ENCODE results near the gene FBXO45. TPM values are rescaled to one million over a fixed set of nuclear protein-coding genes. Genes with fewer than 3 reads are reported as not detected.
A peak's percentile ranks its signal among the peaks of the same experiment; 100 is the strongest.

The FBXO45 gene
- total RNA-seq, 1 experiment from 2014 or later, result 18.6 TPM

DNA sequence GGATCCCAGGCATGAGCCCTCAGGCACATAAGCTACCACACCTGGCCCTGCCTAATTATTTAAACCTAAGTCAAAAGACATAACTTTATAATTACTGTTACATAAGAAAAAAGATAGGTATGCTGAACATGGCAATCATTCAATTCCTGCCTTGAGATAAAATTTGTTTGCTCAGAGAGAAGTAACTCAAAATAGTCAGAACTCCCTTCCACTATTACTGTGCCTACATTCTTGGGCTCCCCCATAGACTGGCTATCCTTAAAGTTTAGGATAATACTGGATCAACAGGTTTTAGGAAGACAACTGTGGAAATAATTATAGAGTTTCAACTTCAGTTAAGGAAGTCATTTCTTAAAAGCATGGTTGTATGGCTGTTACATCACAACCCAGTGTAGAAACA is 10.0 kb upstream of the FBXO45 start:
- H4K91ac ChIP-seq (ENCODE audit: insufficient read length, low read depth, low read length), result no peak overlapping the region
- H2AK5ac ChIP-seq (ENCODE audit: insufficient read length, low read length), result no peak overlapping the region
- DNase-seq, result no peak
- H3K9me3 Mint-ChIP-seq, result no peaks in the 10 kb centered on the region
- no peaks in the 10 kb centered on the region for H3K79me2 ChIP-seq (ENCODE audit: insufficient read depth, low read length)
- H4K20me1 ChIP-seq (ENCODE audit: control insufficient read depth, insufficient read depth, insufficient read length), result no peaks in the 10 kb centered on the region
- H2BK5ac ChIP-seq (ENCODE audit: insufficient read length, low read length), result no peak overlapping the region
- no peak overlapping the region for H2BK12ac ChIP-seq (ENCODE audit: insufficient read length, low read depth, low read length)
- no peak overlapping the region for H3K23ac ChIP-seq (ENCODE audit: insufficient read length, low read depth, low read length)
- H3K14ac ChIP-seq (ENCODE audit: insufficient read depth, low read length), result no peak overlapping the region
- no peak overlapping the region for H3K4me3 Mint-ChIP-seq
- H3K27ac ChIP-seq (ENCODE audit: insufficient read length, low read depth, low read length), result no peak overlapping the region
- no peaks in the 10 kb centered on the region for H3K79me1 ChIP-seq (ENCODE audit: insufficient read depth, low read depth, low read length, poor library complexity, severe bottlenecking)
- H3K56ac ChIP-seq (ENCODE audit: insufficient read length, low read depth, low read length), result no peak overlapping the region
- no peak overlapping the region for H2BK15ac ChIP-seq (ENCODE audit: low read depth, low read length)
- no peak overlapping the region for H3K9ac ChIP-seq (ENCODE audit: extremely low read depth, insufficient read length, low read length)
- no peaks in the 10 kb centered on the region for H3K27me3 Mint-ChIP-seq (ENCODE audit: low read depth)
- TF ChIP-seq, protein P1, sequence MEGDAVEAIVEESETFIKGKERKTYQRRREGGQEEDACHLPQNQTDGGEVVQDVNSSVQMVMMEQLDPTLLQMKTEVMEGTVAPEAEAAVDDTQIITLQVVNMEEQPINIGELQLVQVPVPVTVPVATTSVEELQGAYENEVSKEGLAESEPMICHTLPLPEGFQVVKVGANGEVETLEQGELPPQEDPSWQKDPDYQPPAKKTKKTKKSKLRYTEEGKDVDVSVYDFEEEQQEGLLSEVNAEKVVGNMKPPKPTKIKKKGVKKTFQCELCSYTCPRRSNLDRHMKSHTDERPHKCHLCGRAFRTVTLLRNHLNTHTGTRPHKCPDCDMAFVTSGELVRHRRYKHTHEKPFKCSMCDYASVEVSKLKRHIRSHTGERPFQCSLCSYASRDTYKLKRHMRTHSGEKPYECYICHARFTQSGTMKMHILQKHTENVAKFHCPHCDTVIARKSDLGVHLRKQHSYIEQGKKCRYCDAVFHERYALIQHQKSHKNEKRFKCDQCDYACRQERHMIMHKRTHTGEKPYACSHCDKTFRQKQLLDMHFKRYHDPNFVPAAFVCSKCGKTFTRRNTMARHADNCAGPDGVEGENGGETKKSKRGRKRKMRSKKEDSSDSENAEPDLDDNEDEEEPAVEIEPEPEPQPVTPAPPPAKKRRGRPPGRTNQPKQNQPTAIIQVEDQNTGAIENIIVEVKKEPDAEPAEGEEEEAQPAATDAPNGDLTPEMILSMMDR (conservative IDR thresholded peaks at IDR 0.05), result no peak
- H3K9me3 ChIP-seq (ENCODE audit: control insufficient read depth, low read depth, low read length), result no peaks in the 10 kb centered on the region
- H3K4me2 ChIP-seq (ENCODE audit: insufficient read depth, insufficient read length, low read length), result no peak overlapping the region
- no peak overlapping the region for H2BK20ac ChIP-seq (ENCODE audit: low read depth, low read length, poor library complexity, severe bottlenecking)
- H3K18ac ChIP-seq (ENCODE audit: insufficient read length, low read depth, low read length), result no peak overlapping the region
- peak overlapping the region in 1 of 3 experiments; percentile 79; a peak in 1 of 7 replicates for H3K27ac Mint-ChIP-seq
- H2BK120ac ChIP-seq (ENCODE audit: low read depth, low read length, poor library complexity, severe bottlenecking), result no peak overlapping the region
- H3K27me3 ChIP-seq (ENCODE audit: insufficient read depth, low read length), result no peaks in the 10 kb centered on the region
- no peaks in the 10 kb centered on the region for H3K4me1 Mint-ChIP-seq
- no peaks in the 10 kb centered on the region for H3K23me2 ChIP-seq (ENCODE audit: insufficient read length, low read depth, low read length, poor library complexity, severe bottlenecking)
- no peak overlapping the region for H3K4ac ChIP-seq (ENCODE audit: low read depth, low read length)
- no peak overlapping the region for H4K5ac ChIP-seq (ENCODE audit: insufficient read length, low read depth, low read length)
- H3T11ph ChIP-seq (ENCODE audit: low read length), result no peak overlapping the region
- H2AFZ ChIP-seq (ENCODE audit: low read length), result no peak overlapping the region
- H4K8ac ChIP-seq (replicated peaks; ENCODE audit: insufficient read length, low read depth, low read length), result no peak overlapping the region
- no peaks in the 10 kb centered on the region for H3K4me1 ChIP-seq (ENCODE audit: insufficient read depth, low read length)
- peaks cover 2 to 18% (median 16%) of the 10 kb centered on the region in 3 experiments; a peak in 5 of 7 replicates for H3K36me3 Mint-ChIP-seq (ENCODE audit: insufficient read depth in 1 of 3, low read depth in 3 of 3)

All from H9 (cell line).